ENCODE results near the gene P4HA3. TPM values are rescaled to one million over a fixed set of nuclear protein-coding genes. Genes with fewer than 3 reads are reported as not detected.
"Not testable (repeated sequence)": the region's sequence is repeated elsewhere in the genome, so short reads cannot be mapped to it uniquely, and the experiment has no call there.

P4HA3 gene
- total RNA-seq, 1 donor from 2014 or later: 0.56 TPM

DNA sequence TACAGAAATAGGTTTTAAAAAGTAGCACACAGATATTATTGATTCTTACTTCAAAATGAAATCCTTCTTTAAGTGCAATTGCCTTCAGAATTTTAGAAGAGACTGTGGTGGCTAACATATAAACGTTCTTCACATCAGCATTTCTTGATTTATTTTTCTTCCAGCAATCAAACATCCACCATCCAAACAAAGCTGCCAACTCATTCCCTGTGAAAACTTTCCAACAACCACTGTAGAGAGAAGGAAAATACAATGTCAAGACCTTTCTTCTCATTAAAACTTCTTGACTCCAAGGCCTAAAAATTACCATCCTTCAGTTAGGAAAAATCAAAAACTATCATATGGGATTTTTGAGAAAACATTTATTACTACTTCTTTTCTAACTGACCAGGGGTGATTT is 34.0 kb upstream of the P4HA3 start:
- ATAC-seq (no peak), DNase-seq (no peak)
- H3K27me3 ChIP-seq (ENCODE audit: low read depth): no peaks in the 10 kb centered on the region
- intact Hi-C loops (cut with DNase I): no loop called here
- no peak overlapping the region for H3K4me3 ChIP-seq
- peaks cover 10% of the 10 kb centered on the region for H3K36me3 ChIP-seq
- H3K27ac ChIP-seq: no peak overlapping the region
- H3K4me1 ChIP-seq: no peaks in the 10 kb centered on the region
- no peaks in the 10 kb centered on the region for H3K9me3 ChIP-seq
- TF ChIP-seq, protein P1, sequence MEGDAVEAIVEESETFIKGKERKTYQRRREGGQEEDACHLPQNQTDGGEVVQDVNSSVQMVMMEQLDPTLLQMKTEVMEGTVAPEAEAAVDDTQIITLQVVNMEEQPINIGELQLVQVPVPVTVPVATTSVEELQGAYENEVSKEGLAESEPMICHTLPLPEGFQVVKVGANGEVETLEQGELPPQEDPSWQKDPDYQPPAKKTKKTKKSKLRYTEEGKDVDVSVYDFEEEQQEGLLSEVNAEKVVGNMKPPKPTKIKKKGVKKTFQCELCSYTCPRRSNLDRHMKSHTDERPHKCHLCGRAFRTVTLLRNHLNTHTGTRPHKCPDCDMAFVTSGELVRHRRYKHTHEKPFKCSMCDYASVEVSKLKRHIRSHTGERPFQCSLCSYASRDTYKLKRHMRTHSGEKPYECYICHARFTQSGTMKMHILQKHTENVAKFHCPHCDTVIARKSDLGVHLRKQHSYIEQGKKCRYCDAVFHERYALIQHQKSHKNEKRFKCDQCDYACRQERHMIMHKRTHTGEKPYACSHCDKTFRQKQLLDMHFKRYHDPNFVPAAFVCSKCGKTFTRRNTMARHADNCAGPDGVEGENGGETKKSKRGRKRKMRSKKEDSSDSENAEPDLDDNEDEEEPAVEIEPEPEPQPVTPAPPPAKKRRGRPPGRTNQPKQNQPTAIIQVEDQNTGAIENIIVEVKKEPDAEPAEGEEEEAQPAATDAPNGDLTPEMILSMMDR (IDR thresholded peaks at IDR 0.05): no peak

DNA sequence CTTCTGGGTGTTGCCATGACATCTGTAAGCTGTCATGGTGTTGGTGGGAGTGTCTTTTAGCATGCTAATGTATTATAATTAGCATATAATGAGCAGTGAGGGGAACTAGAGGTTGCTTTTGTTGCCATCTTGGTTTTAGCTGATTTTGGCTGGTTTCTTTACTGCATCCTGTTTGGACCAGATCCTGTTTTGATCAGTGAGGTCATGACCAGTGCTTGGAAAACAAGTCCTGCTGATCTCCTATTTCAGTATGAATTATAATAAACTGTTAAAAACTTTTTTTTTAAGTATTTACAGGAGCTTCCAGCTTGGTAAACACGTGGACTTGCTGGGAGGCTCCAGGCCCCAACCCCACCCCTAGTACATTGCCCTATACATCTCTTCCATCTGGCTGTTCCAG is 30.5 kb upstream of the P4HA3 start:
- TF ChIP-seq, protein P1 (IDR thresholded peaks at IDR 0.05): no peak
- no peak for DNase-seq
- Histone ChIP-seq H3K4me1 (no peaks in the 10 kb centered on the region), H3K27me3 (ENCODE audit: low read depth) (no peaks in the 10 kb centered on the region), H3K4me3 (no peak overlapping the region), H3K27ac (no peak overlapping the region), H3K36me3 (peaks cover 10% of the 10 kb centered on the region), H3K9me3 (no peaks in the 10 kb centered on the region)
- intact Hi-C loops (cut with DNase I): no loop called here
- no peak for ATAC-seq

DNA sequence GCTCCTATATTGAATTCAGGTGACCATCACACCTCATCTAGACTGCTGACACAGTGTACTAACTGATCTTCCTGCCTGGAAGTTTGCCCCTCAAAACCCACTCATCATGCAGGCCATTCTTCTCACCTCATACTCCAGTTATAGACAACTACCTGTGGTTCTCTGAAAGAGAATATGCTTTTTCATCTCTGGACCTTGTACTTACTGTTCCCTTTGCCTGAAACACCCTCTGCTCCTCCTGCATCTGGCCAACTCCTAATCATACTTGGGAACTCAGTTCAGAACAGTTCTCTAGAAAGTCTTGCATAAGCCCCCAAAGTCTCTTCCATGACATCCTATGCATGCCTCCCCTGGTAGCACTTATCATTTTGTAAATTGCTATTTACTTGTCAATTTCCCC is 28.2 kb upstream of the P4HA3 start:
- Histone ChIP-seq H3K4me1 (no peaks in the 10 kb centered on the region), H3K27ac (no peak overlapping the region), H3K4me3 (no peak overlapping the region), H3K9me3 (no peaks in the 10 kb centered on the region), H3K36me3 (peaks cover 2% of the 10 kb centered on the region), H3K27me3 (ENCODE audit: low read depth) (no peaks in the 10 kb centered on the region)
- TF ChIP-seq, protein P1 (IDR thresholded peaks at IDR 0.05): no peak
- no peak for DNase-seq
- intact Hi-C loops (cut with DNase I): no loop called here
- no peak for ATAC-seq

DNA sequence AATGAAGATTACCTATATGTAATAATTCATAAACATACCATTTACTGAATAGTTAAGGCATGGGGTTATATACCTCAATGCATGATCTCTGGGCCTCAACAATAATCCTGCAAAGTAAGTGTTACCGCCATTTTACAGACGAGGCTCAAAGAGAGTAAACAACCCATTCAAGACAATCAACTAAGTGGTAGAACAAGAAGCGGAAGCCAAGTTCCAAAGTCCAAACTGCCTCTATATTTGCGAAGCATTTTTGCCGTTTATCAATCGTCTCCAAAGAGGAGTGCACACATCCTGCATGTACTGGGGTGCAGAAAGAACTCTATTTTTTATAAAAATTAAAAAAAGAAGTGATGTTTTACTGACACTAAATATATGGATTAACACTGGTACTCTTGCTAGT is 27.5 kb upstream of the P4HA3 start:
- H3K36me3 ChIP-seq: no peaks in the 10 kb centered on the region
- no peak for ATAC-seq
- intact Hi-C loops (cut with DNase I): no loop called here

DNA sequence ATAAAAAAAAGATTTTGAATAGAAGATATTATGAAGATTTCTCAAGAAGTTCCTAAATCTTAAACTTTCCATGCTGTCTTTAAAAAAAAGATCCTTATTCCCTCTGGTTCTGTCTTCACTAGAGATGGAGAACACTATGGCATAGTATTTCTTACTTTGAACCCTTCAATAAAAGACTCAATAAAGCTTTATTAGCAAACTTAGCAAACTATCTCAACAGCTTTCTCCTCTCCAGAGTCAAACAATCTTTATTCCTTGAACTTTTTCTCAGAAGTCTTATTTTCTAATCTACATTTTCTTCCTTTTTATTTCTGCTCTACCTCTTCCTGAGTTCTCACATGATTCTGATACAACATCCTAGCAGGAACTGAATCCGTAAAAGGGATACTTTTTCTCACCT is 21.8 kb upstream of the P4HA3 start:
- Histone ChIP-seq H3K27ac (no peak overlapping the region), H3K9me3 (no peaks in the 10 kb centered on the region), H3K4me3 (no peak overlapping the region), H3K36me3 (no peaks in the 10 kb centered on the region), H3K27me3 (ENCODE audit: low read depth) (no peaks in the 10 kb centered on the region), H3K4me1 (no peaks in the 10 kb centered on the region)
- no peak for ATAC-seq
- no peak for DNase-seq
- intact Hi-C loops (cut with DNase I): no loop called here
- TF ChIP-seq, protein P1 (IDR thresholded peaks at IDR 0.05): no peak

More for the DNA sequence above, 27.5 kb upstream of the P4HA3 start:
- no peak overlapping the region for H3K4me3 ChIP-seq
- H3K27ac ChIP-seq: no peak overlapping the region
- TF ChIP-seq, protein P1 (IDR thresholded peaks at IDR 0.05): no peak
- DNase-seq: no peak
- no peaks in the 10 kb centered on the region for H3K9me3 ChIP-seq
- no peaks in the 10 kb centered on the region for H3K27me3 ChIP-seq (ENCODE audit: low read depth)
- H3K4me1 ChIP-seq: no peaks in the 10 kb centered on the region

DNA sequence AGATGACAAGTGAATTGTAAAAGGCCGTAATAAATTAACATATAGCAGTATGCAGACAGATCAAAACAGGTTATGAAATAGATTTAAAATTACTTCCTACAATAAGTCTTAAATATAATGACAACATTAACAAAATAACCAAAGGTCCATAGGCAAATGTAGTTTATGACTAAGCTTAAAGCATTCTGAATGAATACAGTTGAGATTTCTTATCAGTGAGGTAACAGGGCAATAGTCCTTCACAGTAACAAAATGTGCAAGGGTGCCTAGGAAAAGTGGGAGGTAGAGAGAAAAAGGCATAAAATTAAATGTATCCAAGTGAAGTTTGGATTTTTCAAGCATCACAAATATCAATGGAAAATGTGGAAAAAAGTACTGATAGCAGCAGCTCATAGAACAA is 20.9 kb upstream of the P4HA3 start:
- intact Hi-C loops (cut with DNase I): no loop called here
- ATAC-seq: no peak

DNA sequence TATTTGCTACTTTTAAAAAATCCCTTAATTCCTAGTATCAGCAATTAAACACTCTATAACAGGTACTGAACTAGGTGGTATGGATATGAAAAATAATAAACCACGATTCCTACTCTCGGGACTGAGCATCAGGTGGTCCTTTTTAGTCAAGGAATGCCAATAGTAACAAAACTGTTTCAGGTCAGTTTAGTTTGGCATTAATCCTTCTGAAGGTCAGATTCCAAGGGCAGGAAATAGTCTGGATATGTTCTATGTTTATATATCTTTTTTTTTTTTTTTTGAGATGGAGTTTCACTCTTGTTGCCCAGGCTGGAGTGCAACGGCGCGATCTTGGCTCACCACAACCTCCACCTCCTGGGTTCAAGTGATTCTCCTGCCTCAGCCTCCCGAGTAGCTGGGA is 19.6 kb upstream of the P4HA3 start:
- H3K27me3 ChIP-seq (ENCODE audit: low read depth); H3K4me3 ChIP-seq; H3K27ac ChIP-seq; H3K36me3 ChIP-seq; intact Hi-C loops (cut with DNase I); H3K9me3 ChIP-seq; DNase-seq; ATAC-seq: not testable (repeated sequence)
- peaks cover 11% of the 10 kb centered on the region for H3K4me1 ChIP-seq

More for the DNA sequence above, 20.9 kb upstream of the P4HA3 start:
- TF ChIP-seq, protein P1 (IDR thresholded peaks at IDR 0.05): no peak
- no peaks in the 10 kb centered on the region for H3K4me1 ChIP-seq
- no peak overlapping the region for H3K4me3 ChIP-seq
- H3K27me3 ChIP-seq (ENCODE audit: low read depth): no peaks in the 10 kb centered on the region
- no peaks in the 10 kb centered on the region for H3K36me3 ChIP-seq
- DNase-seq: no peak
- no peaks in the 10 kb centered on the region for H3K9me3 ChIP-seq
- H3K27ac ChIP-seq: no peak overlapping the region

Measured in lower lobe of right lung (tissue), 2 donors.